PFSK-1 (cell line): ENCODE measurements around the gene PLCL2.

Experiments used
- FOXP2 ChIP-seq: optimal IDR thresholded peaks from 2 replicates; pipeline ENCODE3; 2011; ENCODE audit warnings: borderline replicate concordance, control low read depth, inconsistent platforms; ENCODE audit not compliant: insufficient read depth; ENCODE audit errors: extremely low read length, extremely low read depth
- POLR2AphosphoS5 ChIP-seq: IDR thresholded peaks from 2 replicates; pipeline ENCODE4 v1.6.1; 2012; ENCODE audit warnings: low read depth, mild to moderate bottlenecking, control low read depth, low read length, moderate library complexity
- TAF1 ChIP-seq: IDR thresholded peaks from 2 replicates; pipeline ENCODE4 v1.6.1; 2012; ENCODE audit warnings: low read length, control low read depth, borderline replicate concordance; ENCODE audit not compliant: insufficient read depth

- no peak for TF ChIP-seq FOXP2
- TF ChIP-seq TAF1 = no peak
- no peak for TF ChIP-seq POLR2AphosphoS5
Measured at GRCh38 chr3:16908896-16909295, 24.1 kb downstream of the PLCL2 start.
